GM18502 (cell line): ENCODE data around the gene SEMA6B.

Source experiments
- ATAC-seq: cut with Tn5 transposase; IDR thresholded peaks from one replicate; pipeline ENCODE4 v1.9.1; 2021; ENCODE audit warnings: mild to moderate bottlenecking; ENCODE audit not compliant: unreplicated experiment, poor library complexity

The SEMA6B gene

GRCh38 chr19:4516199-4516938 lies 43.1 kb downstream of the SEMA6B start:
- no peak for ATAC-seq

- no peak for ATAC-seq
Measured at GRCh38 chr19:4515732-4516131, 43.8 kb downstream of the SEMA6B start.

- ATAC-seq, result no peak
Measured at GRCh38 chr19:4513248-4513647, 46.2 kb downstream of the SEMA6B start.

GRCh38 chr19:4512070-4512469 lies 47.4 kb downstream of the SEMA6B start:
- ATAC-seq, result no peak

- ATAC-seq, result no peak
Measured at GRCh38 chr19:4511300-4512054, 48.0 kb downstream of the SEMA6B start.

GRCh38 chr19:4510435-4511255 lies 48.8 kb downstream of the SEMA6B start:
- ATAC-seq, result no peak

- ATAC-seq, result no peak
Measured at GRCh38 chr19:4508698-4509097, 50.8 kb downstream of the SEMA6B start.

- no peak for ATAC-seq
Measured at GRCh38 chr19:4507804-4508203, 51.7 kb downstream of the SEMA6B start.

GRCh38 chr19:4507150-4507452 lies 52.4 kb downstream of the SEMA6B start:
- no peak for ATAC-seq

GRCh38 chr19:4506449-4507149 lies 52.9 kb downstream of the SEMA6B start:
- ATAC-seq, result no peak

GRCh38 chr19:4505570-4506448 lies 53.7 kb downstream of the SEMA6B start:
- ATAC-seq, result no peak

GRCh38 chr19:4504891-4505569 lies 54.5 kb downstream of the SEMA6B start:
- no peak for ATAC-seq

GRCh38 chr19:4504297-4504701 lies 55.2 kb downstream of the SEMA6B start:
- no peak for ATAC-seq

- ATAC-seq, result no peak
Measured at GRCh38 chr19:4503825-4504170, 55.7 kb downstream of the SEMA6B start.

GRCh38 chr19:4503132-4503824 lies 56.2 kb downstream of the SEMA6B start:
- ATAC-seq, result no peak

- no peak for ATAC-seq
Measured at GRCh38 chr19:4502282-4503131, 57.0 kb downstream of the SEMA6B start.

- no peak for ATAC-seq
Measured at GRCh38 chr19:4501691-4502090, 57.8 kb downstream of the SEMA6B start.
